GM18517 (cell line): ENCODE data around the gene CLEC16A.

Source experiments
- ATAC-seq: cut with Tn5 transposase; IDR thresholded peaks from one replicate; pipeline ENCODE4 v1.9.1; 2021; ENCODE audit warnings: mild to moderate bottlenecking, moderate library complexity; ENCODE audit not compliant: unreplicated experiment

Gene CLEC16A

DNA sequence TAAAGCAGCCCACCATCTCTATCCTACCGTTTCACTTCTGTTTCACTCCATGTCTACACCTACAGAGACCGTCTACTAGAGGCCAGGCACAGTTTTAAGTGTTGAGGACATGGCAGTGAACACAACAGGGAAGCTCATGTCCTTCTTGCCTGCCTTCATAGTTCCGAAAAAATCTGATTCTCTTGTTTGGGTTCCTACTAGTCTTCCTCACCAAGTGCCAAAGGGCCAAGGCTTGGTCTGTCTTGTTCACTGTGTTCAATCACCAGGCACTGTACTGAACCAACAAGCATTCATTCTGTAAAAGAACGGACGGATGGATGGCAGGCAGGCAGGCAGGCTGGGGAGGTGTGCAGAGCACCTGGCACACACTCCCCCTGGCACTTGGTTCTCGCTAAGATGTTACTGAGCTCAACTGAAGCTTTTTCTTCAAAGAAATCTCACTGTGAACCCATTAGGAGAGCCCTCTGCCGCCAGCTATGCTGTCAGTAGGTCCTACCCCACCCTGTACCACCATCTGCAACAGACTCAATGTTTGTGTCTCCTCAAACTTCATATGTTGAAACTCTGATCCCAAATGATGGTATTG, 4.6 kb upstream of the CLEC16A start:
- no peak for ATAC-seq

DNA sequence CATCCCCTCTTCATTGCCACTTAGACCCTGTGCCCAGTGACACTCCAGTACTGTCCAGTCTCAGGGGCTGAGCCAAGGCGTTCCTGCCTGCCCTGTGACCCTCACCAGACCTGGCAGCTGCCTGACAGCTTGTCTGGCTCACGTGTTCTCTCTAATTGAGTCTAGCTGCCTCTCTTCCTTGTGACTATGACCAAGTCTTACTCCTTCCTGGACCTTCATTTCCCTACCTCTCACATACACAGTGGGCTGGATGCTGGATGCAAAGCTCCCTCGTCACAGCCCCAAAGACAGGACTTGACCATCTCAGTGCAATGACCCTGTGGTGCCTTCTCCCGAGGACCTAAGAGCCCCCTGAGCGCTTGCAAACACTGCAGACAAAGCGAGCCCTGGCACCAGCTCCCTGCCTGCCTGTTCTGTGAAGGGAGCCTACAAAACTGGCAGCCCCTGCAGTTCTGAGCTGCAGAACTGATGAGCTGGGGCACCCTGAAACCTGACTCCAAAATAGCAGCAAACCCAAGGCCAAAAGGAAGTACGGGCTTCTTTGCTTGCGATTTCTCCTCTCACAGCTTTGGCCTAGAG, 3.8 kb upstream of the CLEC16A start:
- ATAC-seq: no peak

DNA sequence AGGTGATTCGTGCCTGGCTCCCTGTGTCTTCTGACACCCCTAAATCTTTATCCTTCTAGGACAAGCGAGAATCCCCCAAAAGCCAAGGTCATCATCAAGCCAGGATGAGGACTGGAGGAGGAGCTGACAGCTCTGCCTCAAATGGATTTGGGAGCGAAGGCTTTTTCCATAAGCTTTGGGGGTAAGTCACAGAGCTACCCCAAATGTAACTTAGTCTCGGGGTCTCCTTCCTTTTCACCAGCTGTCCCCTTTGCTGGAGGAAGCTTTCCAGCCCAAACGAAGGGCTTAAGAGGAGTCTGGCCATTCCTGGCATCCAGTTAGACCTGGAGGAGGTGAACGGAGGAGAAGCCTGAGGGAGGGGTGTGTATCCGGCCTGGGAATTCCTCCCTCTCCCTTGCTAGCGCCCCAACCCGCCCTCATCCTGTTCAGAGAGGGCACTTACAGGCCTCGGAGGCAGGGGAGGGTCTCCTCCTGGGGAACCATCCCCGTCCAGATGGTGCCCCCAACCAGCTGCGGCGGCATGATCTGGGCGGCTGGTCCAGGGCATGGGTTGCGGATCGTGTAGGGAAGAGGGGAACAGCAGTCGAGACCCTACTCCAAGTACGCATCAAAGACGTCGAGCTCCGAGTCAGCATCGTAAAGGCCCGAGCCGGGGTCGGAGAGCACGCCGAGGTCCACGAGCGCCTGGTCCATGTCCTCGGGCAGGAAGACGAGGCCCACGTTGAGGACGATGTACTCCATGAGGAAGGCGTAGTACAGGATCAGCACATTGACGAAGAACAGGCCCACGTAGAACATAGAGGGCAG, 3.0 kb upstream of the CLEC16A start:
- ATAC-seq: no peak

DNA sequence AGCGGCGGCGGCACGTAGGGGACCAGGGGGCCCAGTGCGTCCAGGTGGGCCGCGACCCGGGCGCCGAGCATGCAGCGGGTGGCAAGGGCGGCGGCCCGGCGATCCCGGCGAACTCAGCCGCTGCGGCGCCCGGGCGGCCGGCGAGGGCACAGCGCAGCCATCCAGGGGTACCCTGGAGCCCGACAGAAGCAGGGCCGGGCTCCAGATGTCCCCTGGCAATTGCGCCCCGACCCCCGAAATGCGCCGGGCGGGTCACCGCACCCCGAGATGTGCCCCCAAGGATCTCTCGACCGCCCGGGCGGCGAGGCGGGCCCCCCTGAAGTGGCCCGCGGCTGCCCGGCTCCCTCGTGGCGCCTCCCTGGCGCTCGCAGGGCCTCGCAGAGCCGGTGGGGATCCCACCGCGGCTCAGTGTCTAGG, 2.4 kb upstream of the CLEC16A start:
- ATAC-seq: peak; percentile 1

DNA sequence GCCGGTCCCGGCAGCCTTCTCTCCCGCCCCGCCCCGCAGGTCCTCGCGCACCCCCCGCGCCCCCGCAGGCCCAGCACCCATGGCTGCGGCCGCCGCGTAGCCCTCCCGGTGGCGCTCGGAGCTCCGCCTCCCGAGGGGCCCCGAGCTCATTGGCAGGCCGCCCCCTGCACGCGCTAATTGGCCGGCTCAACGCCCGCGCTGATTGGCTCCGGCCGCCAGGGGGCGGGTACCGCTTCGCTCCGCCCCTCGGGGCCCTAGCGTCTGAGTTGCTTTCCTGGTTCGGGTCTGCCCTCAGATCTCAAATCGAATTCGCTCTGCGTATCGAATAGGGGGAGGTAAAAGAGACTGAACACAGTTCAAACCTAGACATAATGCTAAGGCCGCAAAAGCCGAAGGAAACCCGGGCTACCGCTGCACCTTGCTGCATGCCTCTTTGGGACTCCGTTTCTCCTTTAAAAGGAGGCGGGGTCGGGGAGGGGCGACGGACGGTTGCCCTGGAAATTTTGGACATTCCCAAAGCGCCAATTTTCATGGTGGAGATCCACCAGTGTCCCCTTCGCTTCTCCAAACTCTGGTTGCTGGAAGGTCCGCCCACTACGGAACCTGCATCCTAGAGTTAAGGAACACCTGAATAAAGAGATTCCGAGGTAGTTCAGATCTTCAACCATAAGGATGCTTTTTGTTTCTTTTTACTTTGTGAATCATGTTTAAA, 1.9 kb upstream of the CLEC16A start, which contains the start of gene DEXI:
Gene DEXI, minus strand, starts transcription at position 117 of the 712 bp plus-strand sequence. CDS start 463 bp downstream, outside the sequence.
- peak; percentile 47 for ATAC-seq

DNA sequence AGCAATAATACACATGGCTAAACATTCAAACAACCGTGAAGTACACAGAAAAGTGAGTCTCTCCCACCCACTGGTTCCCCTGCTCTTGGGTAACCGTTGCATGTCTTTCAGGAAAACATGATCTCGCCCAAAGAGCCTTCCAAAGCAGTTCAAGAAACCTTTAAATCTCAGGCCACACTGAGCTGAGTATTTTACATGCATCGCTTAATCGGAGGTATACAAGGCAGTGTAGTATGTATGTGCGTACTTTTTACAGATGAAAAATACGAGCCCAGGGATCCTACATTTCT, 1.4 kb upstream of the CLEC16A start:
- ATAC-seq: no peak

DNA sequence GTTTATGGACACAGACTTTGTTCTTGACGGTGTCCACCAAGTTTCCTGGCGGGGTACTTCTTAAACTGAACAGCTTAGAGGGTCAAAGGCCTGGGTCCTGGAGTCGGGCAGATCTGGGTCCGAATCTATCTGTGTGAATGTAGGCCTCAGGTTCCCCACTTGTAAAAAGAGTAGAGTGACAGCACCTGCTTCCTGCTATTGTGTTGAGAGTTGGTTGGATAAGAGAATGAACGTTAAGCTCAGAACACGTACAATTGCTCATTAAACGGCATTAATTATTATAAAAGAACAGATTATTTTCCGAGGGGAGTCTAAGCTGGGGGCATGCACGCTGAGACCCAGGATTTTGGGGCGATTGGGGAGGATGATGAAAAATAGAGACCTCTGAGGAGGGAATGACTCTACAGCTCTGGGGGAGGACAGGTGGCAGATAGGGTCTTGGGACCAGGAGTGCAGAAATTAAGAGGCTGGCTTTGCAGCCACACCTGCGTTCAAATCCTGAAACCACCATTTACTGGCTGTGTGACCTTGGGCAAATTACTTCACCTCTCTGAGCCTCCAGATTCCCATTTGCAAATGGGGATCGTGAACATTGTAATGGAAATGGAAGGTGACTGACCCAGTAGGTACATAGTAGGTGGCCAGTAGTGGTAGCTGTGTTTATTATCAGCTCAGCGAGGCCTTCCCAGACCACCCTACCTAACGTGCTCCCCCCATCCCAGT, 862 bp downstream of the CLEC16A start:
- ATAC-seq: no peak

DNA sequence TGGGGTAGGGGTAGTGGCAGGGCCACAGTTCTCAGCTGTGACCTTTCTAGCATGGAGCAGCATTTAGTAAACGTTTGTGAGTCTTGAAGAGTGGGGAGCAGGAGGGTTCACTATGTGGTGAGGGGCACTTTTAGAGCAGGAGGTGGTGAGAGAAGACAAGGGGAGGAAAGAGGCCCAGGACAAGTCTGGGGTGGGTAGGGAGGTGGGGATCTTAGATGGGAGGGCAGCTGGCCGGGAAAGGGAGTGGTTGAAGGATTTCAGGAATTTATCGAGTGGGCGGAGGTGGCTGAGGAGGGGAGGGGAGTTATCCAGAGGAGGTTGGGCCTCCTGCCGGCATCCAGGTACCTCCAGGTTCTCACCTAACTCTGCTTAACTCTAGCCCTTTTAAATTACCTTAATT, 1.9 kb downstream of the CLEC16A start:
- no peak for ATAC-seq

DNA sequence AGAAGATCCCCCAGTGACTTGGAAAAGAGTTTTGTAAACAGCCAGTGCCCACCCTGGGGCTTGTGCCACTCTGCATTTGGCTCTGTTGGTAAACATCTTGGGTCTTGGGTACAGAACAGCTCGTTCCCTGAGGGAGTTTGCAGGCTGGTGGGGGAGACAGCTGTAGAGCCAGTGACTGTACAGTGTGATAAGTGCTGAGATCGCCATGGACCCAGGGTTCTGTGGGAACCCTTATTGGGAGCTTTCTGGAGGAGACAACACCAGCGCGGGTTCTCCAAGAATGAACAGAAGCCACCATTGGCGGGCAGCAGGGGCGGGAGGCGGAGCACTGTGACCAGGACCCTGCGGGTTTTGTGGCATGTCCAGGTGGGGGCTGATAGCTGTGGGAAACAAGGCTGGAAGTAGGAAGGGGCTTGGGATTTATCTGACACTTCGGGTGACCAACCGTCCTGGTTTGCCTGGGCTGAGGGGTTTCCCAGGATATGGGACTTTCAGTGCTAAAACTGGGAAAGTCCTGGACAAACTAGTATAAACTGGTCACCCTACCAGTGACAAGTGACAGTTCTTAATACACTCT, 2.9 kb downstream of the CLEC16A start:
- ATAC-seq: no peak

DNA sequence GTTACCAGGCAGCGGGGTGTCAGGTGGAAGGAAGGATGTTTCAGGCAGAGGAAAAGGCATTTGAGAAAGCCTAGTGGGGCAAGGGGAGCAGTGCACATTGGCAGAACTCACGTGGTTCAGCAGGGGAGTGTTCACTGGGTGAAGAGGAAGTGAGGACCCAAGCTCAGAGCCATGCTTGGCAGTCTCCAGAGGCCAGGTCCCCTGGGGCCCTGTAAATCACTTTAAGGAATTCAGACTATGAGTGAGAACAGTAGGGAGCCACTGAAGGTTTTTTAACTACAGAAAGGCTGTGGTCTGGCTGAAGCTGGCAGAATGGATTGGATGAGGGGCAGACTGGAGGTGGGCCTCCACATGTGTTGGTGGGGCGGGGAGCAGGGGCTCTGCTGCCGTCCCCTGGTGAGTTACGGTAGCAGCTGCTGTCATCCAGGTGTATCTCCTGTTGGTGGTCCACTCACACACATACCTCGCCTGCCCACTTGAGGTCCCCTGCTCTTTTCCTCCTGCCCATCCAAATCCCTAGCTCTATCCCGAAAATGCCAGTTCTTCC, 5.1 kb downstream of the CLEC16A start:
- ATAC-seq: peak; percentile 74

DNA sequence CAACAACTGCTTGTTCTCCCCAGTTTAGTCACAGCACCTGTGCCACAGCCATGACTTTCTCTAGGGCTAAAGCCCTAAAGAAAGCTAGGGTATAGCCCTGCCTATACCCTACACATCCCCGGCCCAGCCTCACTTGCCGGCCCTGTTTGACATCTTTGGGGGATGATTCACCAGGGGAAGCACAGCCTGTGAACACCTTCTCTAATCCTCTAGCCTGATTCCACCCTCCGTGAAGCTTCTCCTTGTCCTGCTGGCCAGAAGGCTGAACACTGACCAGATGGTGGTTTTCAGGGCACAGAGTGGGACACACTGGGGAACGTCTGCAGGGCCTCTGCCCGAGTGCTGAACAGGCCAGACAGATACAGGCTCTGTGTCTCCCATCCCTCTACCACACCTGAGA, 6.0 kb downstream of the CLEC16A start:
- ATAC-seq: no peak

DNA sequence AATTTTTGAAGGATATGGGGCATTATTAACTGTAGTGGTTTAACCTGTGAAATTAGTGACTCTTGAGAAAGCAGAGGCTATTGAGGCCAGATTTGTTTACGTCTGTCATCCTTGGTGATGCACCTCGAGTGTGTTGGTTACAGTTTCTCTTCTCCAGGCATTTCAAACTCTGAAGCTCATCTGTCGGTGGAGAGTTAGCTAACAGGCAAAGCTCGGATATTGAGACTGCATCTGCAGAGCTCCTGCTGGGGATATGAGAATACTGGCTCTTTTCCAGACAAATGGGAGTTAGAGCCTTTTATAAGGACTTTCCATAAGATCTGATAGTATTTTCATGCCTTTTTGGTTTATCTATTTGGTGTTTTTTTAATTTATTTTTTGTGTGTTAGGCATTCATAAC, 6.7 kb downstream of the CLEC16A start:
- no peak for ATAC-seq

DNA sequence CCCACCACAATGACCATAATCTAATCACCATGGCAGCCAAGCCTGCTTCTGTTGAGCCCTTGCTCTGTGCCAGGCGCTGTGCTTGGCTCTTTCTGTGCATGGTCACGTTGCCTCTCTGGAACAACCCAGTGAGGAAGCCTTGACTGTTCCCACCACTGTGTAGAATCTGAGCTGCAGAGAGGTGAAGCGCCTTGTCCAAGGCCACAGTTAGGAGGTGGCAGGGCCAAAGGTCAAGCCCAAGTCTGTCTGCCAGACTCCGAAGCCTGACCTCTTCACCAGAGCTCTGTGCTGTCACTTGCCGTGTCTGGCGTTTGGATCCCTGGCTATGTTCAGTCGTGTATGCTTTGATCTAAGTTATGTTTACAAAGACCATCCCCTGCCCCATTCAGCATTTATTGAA, 10.5 kb downstream of the CLEC16A start:
- no peak for ATAC-seq

DNA sequence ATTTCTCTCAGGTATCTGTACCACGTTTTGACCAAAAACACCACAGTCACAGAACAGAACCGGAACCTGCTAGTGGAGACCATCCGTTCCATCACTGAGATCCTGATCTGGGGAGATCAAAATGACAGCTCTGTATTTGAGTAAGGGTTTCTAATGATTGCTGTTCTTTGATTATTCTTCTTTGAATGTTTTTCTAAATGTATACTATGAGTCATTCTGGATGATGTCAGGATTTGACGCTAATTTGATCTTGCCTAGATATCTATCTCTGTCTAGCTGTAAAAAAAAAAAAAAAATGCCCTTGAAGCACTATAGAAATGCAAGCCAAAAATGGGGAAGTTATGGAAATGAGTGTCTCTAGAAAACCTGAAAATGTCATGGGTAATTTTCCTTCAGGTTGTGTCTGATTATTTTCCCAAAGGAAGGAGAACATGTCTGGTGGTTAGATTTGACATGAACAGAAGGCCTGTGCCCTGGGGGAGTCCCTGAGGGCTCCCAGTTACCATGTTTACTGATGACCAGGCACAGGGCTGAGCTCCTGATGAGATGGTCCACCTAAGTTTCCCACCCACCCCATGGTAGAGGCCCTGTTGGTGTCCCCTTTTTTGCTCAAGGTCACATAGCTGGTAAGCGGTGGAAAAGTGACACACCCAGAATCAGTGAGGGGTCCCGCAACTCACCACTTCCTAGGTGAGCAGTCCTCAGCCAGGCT, 13.6 kb downstream of the CLEC16A start:
- ATAC-seq: no peak

DNA sequence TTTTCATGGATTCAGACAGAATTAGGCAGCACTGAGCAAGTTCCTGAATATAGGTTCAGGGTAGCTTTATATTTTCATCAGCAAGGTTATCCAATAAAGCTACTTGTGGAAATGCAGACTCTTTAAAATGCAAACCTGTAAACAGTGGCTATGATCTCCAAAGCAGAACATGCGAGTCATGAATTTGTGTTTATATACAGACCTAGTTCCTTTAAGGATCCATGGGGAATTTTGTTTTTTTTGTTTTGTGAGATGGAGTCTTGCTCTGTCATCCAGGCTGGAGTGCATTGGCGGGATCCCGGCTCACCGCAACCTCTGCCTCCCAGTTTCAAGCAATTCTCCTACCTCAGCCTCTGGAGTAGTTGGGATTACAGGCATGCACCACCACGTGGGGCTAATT, 14.8 kb downstream of the CLEC16A start:
- no peak for ATAC-seq

DNA sequence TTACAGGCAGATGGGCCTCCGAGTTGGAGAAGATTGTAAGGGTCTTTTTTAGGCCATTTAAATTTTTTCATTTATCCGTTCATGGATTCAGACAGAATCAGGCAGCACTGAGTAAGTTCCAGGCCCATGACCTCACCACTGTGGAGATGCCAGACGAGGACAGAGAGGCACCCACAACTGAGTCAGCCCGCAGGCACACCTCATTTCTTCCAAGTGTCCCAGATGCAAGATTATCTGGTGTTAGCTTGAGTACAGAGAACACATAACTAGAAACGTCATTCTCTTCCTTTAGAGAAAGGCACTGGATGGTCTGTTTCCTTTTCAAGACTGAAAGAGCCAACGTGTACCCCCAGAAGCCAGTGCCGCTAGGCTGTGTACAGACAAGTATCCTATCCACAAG, 16.9 kb downstream of the CLEC16A start:
- no peak for ATAC-seq

DNA sequence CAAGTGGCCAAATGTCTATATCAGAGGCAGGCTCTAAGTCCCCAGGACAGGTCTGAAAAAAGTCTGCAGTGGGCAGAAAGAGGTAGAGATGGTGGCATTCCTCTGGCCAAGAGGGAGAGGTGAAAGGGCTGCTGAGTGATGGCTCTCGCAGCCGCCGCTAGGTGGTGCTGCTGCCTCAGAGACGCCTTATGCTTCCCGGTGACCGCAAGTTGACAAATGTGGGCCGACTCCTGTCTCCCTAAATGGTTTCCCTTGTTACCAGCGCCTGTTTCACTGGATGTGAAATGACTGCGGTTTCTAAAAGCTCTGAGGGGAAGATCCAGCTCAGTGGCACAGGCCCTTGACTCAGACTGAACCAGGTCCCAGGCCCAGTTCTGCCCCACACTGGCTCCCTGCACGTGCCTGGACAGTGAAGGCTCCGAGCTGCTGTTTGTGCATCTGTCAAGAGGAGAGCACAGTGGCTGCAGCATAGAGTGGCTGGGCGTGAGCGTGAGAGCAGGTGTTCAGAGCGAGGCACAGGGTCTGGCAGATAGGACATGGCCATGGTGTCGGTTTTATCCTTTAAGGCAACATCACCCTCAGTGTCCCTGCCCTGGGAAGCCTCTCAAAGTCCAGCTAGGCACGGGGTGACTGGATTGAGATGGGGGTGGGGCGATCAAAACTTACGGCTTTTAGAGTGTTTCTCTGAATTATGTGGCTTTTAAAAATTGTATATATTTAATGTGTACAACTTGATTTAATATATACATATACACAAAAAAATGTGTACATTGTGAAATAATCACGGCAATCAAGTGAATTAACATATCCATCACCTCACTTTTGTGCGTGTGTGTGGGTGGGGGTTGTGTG, 19.9 kb downstream of the CLEC16A start:
- no peak for ATAC-seq

DNA sequence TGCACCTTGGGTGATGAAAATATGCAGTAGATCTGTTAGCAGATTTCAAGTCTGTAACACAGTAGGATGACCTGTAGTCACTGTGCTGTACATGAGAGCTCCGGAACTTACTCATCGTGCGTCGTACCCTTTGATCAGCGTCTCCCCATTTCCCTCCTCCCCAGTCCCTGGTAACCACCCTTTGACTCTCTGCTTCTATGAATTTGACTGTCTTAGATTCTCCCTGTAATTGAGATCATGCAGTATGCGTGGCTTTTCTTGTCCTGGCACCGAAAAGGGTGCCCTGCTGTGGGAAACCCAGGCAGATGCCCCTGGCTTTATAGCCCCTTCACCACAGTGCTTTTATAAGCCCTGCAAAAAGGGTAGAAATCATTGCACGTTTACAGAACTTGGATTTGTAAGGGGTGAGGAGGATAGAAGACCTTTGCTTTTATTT, 20.5 kb downstream of the CLEC16A start:
- ATAC-seq: peak; percentile 50
